NCI-H128 (cell line): ENCODE data around the gene PLGRKT.
"Not testable (repeated sequence)": the region's sequence is repeated elsewhere in the genome, so short reads cannot be mapped to it uniquely, and the experiment has no call there.

Source experiments
- DNase-seq: peaks from one replicate; lab custom pipeline; 2025; ENCODE audit not compliant: unreplicated experiment; lab: John Stamatoyannopoulos, UW

The PLGRKT gene

DNA sequence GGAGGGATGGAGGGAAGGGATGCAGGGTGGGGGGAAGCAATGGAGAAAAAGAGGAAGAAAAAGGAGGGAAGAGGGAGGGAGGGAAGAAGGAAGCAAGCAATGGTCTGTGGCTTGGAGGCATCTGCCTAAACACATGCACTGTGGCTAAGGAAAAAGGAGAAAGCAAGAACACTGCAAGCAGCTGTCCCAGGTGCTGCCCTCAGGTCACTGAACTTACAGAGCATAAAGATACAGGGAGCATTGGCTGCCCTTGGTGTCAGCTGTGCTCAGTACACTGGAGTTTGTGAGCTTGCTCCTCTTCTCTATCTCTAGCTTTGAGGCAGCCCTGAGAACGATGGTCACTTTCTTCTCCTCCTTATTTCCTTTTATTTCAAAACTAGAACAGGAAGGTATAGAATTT is 116.1 kb downstream of the PLGRKT start:
- not testable (repeated sequence) for DNase-seq

DNA sequence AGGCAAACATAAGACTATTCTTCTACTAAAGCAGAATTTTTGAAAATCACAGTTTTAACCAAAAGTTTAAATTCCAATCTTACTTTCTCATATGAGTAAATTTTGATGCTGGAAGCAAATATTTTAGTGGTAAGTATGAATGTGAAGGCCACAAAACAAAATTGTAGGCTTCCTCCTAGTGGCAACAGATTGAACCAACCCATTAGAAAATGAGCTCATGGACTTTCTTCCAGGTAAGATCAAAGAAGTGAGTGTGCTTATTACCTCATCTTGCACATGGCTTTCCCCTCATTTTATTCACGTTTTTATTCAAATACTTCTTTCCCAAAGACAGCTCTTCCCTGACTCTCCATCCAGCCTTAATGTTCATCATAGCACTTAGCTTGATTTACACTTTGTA is 116.7 kb downstream of the PLGRKT start:
- no peak for DNase-seq

DNA sequence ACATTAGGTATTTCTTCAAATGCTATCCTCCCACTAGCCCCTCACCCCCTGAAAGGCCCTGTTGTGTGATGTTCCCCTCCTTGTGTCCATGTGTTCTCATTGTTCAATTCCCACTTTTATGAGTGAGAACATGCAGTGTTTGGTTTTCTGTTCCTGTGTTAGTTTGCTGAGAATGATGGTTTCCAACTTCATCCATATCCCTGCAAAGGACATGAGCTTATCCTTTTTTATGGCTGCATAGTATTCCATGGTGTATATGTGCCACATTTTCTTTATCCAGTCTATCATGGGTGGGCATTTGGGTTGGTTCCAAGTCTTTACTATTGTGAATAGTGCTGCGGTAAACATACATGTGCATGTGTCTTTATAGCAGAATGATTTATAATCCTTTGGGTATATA is 121.3 kb downstream of the PLGRKT start:
- not testable (repeated sequence) for DNase-seq

- DNase-seq = no peak
Measured at GRCh38 chr9:5315187-5315923, 122.4 kb downstream of the PLGRKT start.

- DNase-seq = no peak
Measured at GRCh38 chr9:5310851-5311250, 126.9 kb downstream of the PLGRKT start.
